MCF 10A (cell line): ENCODE results near the gene SMYD3. TPM values are rescaled to one million over a fixed set of nuclear protein-coding genes. Genes with fewer than 3 reads are reported as not detected.
A peak's percentile ranks its signal among the peaks of the same experiment; 100 is the strongest.

Source experiments
- BruUV-seq: library from RNA; stranded (reverse); fragments of 400-500 nt; replicated peaks from 2 replicates; lab custom pipeline; 2021; lab: Mats Ljungman, UMichigan
- CTCF ChIA-PET: fragments of 300-600 bp; sonication (Branson Sonifier 250); formaldehyde crosslinking; extraction: SDS; loops from one replicate; lab custom pipeline; 2021; ENCODE audit warnings: antibody characterized with exemption, inconsistent platforms; lab: Yijun Ruan, JAX
- POLR2A ChIA-PET: fragments of 300-600, 350-650 bp; sonication (Branson Sonifier 250); formaldehyde crosslinking; extraction: SDS; loops from one replicate; lab custom pipeline; 2020; ENCODE audit warnings: antibody characterized with exemption, inconsistent platforms; lab: Yijun Ruan, JAX
- DNase-seq: peaks from one replicate; pipeline ENCODE4 v3.0.0-alpha.2; 2018; ENCODE audit not compliant: unreplicated experiment
- H3K27ac Mint-ChIP-seq: one replicate; pipeline ENCODE4 v1.8.0; 2022; ENCODE audit warnings: mild to moderate bottlenecking, low read depth, mixed read lengths; ENCODE audit not compliant: unreplicated experiment
- H3K27me3 Mint-ChIP-seq: one replicate; pipeline ENCODE4 v1.8.0; 2022; ENCODE audit warnings: mixed read lengths; ENCODE audit not compliant: insufficient read depth, unreplicated experiment
- H3K36me3 Mint-ChIP-seq: one replicate; pipeline ENCODE4 v1.8.0; 2022; ENCODE audit warnings: mild to moderate bottlenecking, moderate library complexity, mixed read lengths; ENCODE audit not compliant: insufficient read depth, unreplicated experiment
- H3K4me1 Mint-ChIP-seq: one replicate; pipeline ENCODE4 v1.8.0; 2022; ENCODE audit warnings: mixed read lengths; ENCODE audit not compliant: insufficient read depth, unreplicated experiment
- H3K4me3 Mint-ChIP-seq: one replicate; pipeline ENCODE4 v1.8.0; 2022; ENCODE audit warnings: mild to moderate bottlenecking, moderate library complexity, mixed read lengths; ENCODE audit not compliant: unreplicated experiment
- H3K9me3 Mint-ChIP-seq: one replicate; pipeline ENCODE4 v1.8.0; 2022; ENCODE audit warnings: mixed read lengths; ENCODE audit not compliant: unreplicated experiment
- intact Hi-C: fragments of 100-400 bp; cut with micrococcal nuclease; formaldehyde crosslinking; loops from 2 replicates; pipeline ENCODE4 v1.14.1; 2022
- total RNA-seq: library from RNA; stranded (reverse); gene quantifications from 2 replicates; pipeline ENCODE4 v1.2.3, GENCODE V29; 2022
- TF ChIP-seq, protein P1 (sequence below): fragments of 200-600 bp; IDR thresholded peaks from one replicate; pipeline ENCODE4 v1.8.0; 2022; ENCODE audit warnings: antibody characterized with exemption, mild to moderate bottlenecking; ENCODE audit not compliant: unreplicated experiment

SMYD3 gene
- total RNA-seq, 1 experiment from 2014 or later: 26.9 TPM

DNA sequence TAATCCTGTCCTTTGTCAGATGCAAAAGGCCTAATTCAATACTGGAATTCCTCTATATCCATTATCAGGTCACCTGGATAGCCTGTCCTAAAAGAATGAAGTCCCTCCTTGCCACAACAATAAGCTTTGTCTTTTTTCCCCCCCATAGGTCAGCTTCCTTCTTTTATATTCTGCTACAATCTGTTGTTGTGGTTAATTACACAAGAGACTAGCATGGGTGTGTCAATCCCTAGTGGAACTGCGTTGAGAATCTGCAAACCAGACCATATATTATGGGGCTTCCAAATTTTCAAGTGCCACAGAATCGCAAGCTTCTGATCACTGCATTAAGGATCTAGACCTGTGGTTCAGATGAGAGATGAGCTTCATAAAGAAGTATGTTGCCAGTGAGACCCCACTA, 349.6 kb downstream of the SMYD3 start:
- no peaks in the 10 kb centered on the region for H3K27me3 Mint-ChIP-seq
- no peaks in the 10 kb centered on the region for H3K36me3 Mint-ChIP-seq
- H3K4me3 Mint-ChIP-seq: no peak overlapping the region
- intact Hi-C loops: no loop called here
- peak; percentile 34 for DNase-seq
- TF ChIP-seq, protein P1, sequence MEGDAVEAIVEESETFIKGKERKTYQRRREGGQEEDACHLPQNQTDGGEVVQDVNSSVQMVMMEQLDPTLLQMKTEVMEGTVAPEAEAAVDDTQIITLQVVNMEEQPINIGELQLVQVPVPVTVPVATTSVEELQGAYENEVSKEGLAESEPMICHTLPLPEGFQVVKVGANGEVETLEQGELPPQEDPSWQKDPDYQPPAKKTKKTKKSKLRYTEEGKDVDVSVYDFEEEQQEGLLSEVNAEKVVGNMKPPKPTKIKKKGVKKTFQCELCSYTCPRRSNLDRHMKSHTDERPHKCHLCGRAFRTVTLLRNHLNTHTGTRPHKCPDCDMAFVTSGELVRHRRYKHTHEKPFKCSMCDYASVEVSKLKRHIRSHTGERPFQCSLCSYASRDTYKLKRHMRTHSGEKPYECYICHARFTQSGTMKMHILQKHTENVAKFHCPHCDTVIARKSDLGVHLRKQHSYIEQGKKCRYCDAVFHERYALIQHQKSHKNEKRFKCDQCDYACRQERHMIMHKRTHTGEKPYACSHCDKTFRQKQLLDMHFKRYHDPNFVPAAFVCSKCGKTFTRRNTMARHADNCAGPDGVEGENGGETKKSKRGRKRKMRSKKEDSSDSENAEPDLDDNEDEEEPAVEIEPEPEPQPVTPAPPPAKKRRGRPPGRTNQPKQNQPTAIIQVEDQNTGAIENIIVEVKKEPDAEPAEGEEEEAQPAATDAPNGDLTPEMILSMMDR: no peak
- ChIA-PET CTCF (no interaction called here), POLR2A (interaction anchor here (0.7 to 1.2 kb wide), 2 partner anchors 12 to 535 kb away, joined by 3 to 4 read pairs; no protein-coding TSS in a partner anchor)
- no TSS peak for BruUV-seq
- H3K4me1 Mint-ChIP-seq: peaks cover 35% of the 10 kb centered on the region
- H3K27ac Mint-ChIP-seq: no peak overlapping the region
- no peaks in the 10 kb centered on the region for H3K9me3 Mint-ChIP-seq

DNA sequence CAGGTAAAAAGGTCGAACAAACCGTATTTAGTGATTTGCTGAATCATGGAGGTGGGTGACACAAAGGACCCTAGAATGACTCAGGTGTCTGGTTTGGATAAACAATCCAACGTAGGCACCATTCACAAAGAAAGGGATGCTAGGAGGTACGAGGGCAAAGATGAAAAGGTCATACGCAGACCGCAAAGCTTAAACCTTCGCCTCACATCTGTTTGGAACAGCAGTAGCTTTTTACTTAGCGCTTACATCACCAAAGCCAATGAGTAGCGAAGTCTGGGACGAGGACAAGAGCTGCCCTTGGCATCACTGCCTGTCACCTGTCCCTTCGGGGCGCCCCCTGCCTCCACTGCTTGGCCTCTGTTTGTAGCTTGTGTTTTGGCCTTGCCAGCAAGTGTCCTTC, 350.2 kb downstream of the SMYD3 start:
- H3K4me1 Mint-ChIP-seq: peaks cover 32% of the 10 kb centered on the region
- H3K4me3 Mint-ChIP-seq: no peak overlapping the region
- no TSS peak for BruUV-seq
- TF ChIP-seq, protein P1: no peak
- H3K36me3 Mint-ChIP-seq: no peaks in the 10 kb centered on the region
- no peaks in the 10 kb centered on the region for H3K9me3 Mint-ChIP-seq
- H3K27me3 Mint-ChIP-seq: no peaks in the 10 kb centered on the region
- no peak overlapping the region for H3K27ac Mint-ChIP-seq
- DNase-seq: no peak
- CTCF ChIA-PET: interaction anchor here (0.6 to 1.1 kb wide), 3 partner anchors 9 to 1004 kb away, joined by 3 to 5 read pairs (median 3); no protein-coding TSS in a partner anchor
- intact Hi-C loops: no loop called here
- POLR2A ChIA-PET: interaction anchor here (1.0 to 2.1 kb wide), 6 partner anchors 11 to 106 kb away, joined by 3 to 9 read pairs (median 5); no protein-coding TSS in a partner anchor

DNA sequence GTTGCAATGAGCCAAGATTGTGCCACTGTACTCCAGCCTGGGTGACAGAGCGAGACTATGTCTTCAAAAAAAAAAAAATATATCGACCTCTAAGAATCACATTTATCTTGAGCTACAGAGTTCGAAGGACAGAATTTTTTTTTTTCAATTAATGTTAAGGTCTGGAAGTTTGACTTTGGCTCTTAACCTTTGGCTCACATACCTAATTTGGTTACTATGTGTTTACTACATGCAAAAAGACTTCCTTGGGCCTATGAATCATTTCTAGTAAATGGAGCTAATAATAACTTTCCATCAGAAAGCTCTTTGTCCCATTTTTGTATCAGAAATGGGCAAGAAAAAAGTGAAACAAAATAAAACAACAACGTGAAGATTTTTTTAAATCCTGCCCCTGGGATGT, 351.2 kb downstream of the SMYD3 start:
- CTCF ChIA-PET: interaction anchor here (0.7 to 1.2 kb wide), 7 partner anchors 8 to 536 kb away, joined by 3 to 6 read pairs (median 3); no protein-coding TSS in a partner anchor
- no peak overlapping the region for H3K4me3 Mint-ChIP-seq
- H3K27ac Mint-ChIP-seq: no peak overlapping the region
- POLR2A ChIA-PET: interaction anchor here (0.6 to 2.1 kb wide), 8 partner anchors 10 to 1651 kb away, joined by 3 to 9 read pairs (median 4); no protein-coding TSS in a partner anchor
- peak; percentile 41 for DNase-seq
- TF ChIP-seq, protein P1: no peak
- H3K9me3 Mint-ChIP-seq: no peaks in the 10 kb centered on the region
- H3K27me3 Mint-ChIP-seq: no peaks in the 10 kb centered on the region
- peaks cover 23% of the 10 kb centered on the region for H3K4me1 Mint-ChIP-seq
- BruUV-seq: no TSS peak
- intact Hi-C loops: no loop called here
- no peaks in the 10 kb centered on the region for H3K36me3 Mint-ChIP-seq

DNA sequence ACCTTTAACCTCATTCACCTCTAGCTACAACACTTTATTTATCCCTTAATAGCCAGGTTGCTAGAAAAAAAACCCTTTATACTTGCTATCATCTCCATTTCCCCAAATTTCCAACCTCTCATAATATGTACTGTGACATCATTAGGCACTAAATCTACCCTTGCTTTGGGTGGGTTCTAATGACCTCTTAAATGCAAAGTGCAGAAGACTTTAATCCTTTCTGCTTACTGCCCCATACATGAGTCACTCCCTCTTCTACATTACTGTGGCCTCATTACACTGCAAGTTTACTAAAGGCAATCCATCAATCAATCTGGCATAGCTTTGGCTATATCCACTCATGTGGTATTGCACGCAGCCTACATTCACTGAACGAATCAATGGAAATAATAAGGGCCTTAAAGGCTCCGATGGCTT, 353.3 kb downstream of the SMYD3 start:
- no TSS peak for BruUV-seq
- Mint-ChIP-seq H3K9me3 (no peaks in the 10 kb centered on the region), H3K27ac (no peak overlapping the region), H3K4me1 (peaks cover 15% of the 10 kb centered on the region), H3K4me3 (no peak overlapping the region), H3K27me3 (no peaks in the 10 kb centered on the region), H3K36me3 (no peaks in the 10 kb centered on the region)
- TF ChIP-seq, protein P1: no peak
- ChIA-PET POLR2A (interaction anchor here (1.0 to 1.5 kb wide), 2 partner anchors 10 to 14 kb away, joined by 4 to 5 read pairs; no protein-coding TSS in a partner anchor), CTCF (interaction anchor here (0.6 to 1.4 kb wide), 2 partner anchors 12 to 1220 kb away, joined by 3 to 5 read pairs; no protein-coding TSS in a partner anchor)
- DNase-seq: no peak
- intact Hi-C loops: no loop called here
